HG03565 (cell line): Measurements from ENCODE around the gene SNX18.

Experiments used
- ATAC-seq: cut with Tn5 transposase; IDR thresholded peaks from one replicate; pipeline ENCODE4 v1.9.1; 2021; ENCODE audit warnings: mild to moderate bottlenecking, moderate library complexity; ENCODE audit not compliant: unreplicated experiment

The SNX18 gene

GRCh38 chr5:54538156-54538555 is 20.6 kb downstream of the SNX18 start:
- ATAC-seq, result no peak

- ATAC-seq, result no peak
These were observed 21.4 kb downstream of the SNX18 start for GRCh38 chr5:54539001-54539400.

- ATAC-seq, result no peak
These were observed 22.7 kb downstream of the SNX18 start for GRCh38 chr5:54540286-54540685.

- no peak for ATAC-seq
These were observed 24.5 kb downstream of the SNX18 start for GRCh38 chr5:54541823-54542783.

- no peak for ATAC-seq
These were observed 26.5 kb downstream of the SNX18 start for GRCh38 chr5:54544044-54544443.

- no peak for ATAC-seq
These were observed 28.2 kb downstream of the SNX18 start for GRCh38 chr5:54545796-54546195.

GRCh38 chr5:54547711-54548250 is 30.2 kb downstream of the SNX18 start:
- no peak for ATAC-seq

- no peak for ATAC-seq
These were observed 31.0 kb downstream of the SNX18 start for GRCh38 chr5:54548565-54548964.

GRCh38 chr5:54551292-54551691 is 33.7 kb downstream of the SNX18 start:
- ATAC-seq, result no peak

- no peak for ATAC-seq
These were observed 34.4 kb downstream of the SNX18 start for GRCh38 chr5:54551926-54552325.

- ATAC-seq, result no peak
These were observed 34.9 kb downstream of the SNX18 start for GRCh38 chr5:54552446-54552845.

- no peak for ATAC-seq
These were observed 36.2 kb downstream of the SNX18 start for GRCh38 chr5:54553659-54554207.

- no peak for ATAC-seq
These were observed 38.6 kb downstream of the SNX18 start for GRCh38 chr5:54556141-54556540.

- no peak for ATAC-seq
These were observed 40.8 kb downstream of the SNX18 start for GRCh38 chr5:54558362-54558761.

GRCh38 chr5:54561651-54562050 is 44.1 kb downstream of the SNX18 start:
- ATAC-seq, result no peak

GRCh38 chr5:54563083-54563761 is 45.7 kb downstream of the SNX18 start:
- ATAC-seq, result no peak

- no peak for ATAC-seq
These were observed 50.4 kb downstream of the SNX18 start for GRCh38 chr5:54567996-54568395.

GRCh38 chr5:54570916-54571315 is 53.4 kb downstream of the SNX18 start:
- no peak for ATAC-seq

- no peak for ATAC-seq
These were observed 53.9 kb downstream of the SNX18 start for GRCh38 chr5:54571462-54571861.

- ATAC-seq, result no peak
These were observed 56.4 kb downstream of the SNX18 start for GRCh38 chr5:54573812-54574489.

- ATAC-seq, result no peak
These were observed 60.0 kb downstream of the SNX18 start for GRCh38 chr5:54577528-54577927.
